GM12891 (cell line): ENCODE data around the gene NLRP12.

ENCODE experiments used
- PAX5 ChIP-seq: IDR thresholded peaks from 2 replicates; pipeline ENCODE4 v1.6.1; 2011; ENCODE audit warnings: low read length, moderate library complexity, mild to moderate bottlenecking; ENCODE audit not compliant: insufficient read depth, severe bottlenecking
- POLR2A ChIP-seq: IDR thresholded peaks from 2 replicates; pipeline ENCODE4 v1.6.1; 2011; ENCODE audit warnings: low read depth, low read length, control low read depth
- POLR2AphosphoS5 ChIP-seq: IDR thresholded peaks from 2 replicates; pipeline ENCODE4 v1.6.1; 2011; ENCODE audit warnings: low read depth, low read length, control low read depth
- POU2F2 ChIP-seq: IDR thresholded peaks from 2 replicates; pipeline ENCODE4 v1.6.1; 2011; ENCODE audit warnings: low read depth, mild to moderate bottlenecking, control low read depth, low read length, moderate library complexity
- SPI1 ChIP-seq: IDR thresholded peaks from 2 replicates; pipeline ENCODE4 v1.6.1; 2011; ENCODE audit warnings: low read depth, low read length, control low read depth
- TAF1 ChIP-seq: IDR thresholded peaks from 2 replicates; pipeline ENCODE4 v1.6.1; 2011; ENCODE audit warnings: low read depth, low read length, control low read depth

- no peak for TF ChIP-seq POLR2A
- TF ChIP-seq TAF1, result no peak
- TF ChIP-seq POLR2AphosphoS5, result no peak
- no peak for TF ChIP-seq SPI1
- TF ChIP-seq PAX5, result no peak
- no peak for TF ChIP-seq POU2F2
Measured at GRCh38 chr19:53780506-53780905, 43.6 kb downstream of the NLRP12 start.
